ENCODE data around the gene WNT5B. TPM values are rescaled to one million over a fixed set of nuclear protein-coding genes. Genes with fewer than 3 reads are reported as not detected.

WNT5B gene
- total and polyA plus RNA-seq, 2 of the 4 experiments (the other 2 are of a cell fraction): 83.7 to 102 TPM

DNA sequence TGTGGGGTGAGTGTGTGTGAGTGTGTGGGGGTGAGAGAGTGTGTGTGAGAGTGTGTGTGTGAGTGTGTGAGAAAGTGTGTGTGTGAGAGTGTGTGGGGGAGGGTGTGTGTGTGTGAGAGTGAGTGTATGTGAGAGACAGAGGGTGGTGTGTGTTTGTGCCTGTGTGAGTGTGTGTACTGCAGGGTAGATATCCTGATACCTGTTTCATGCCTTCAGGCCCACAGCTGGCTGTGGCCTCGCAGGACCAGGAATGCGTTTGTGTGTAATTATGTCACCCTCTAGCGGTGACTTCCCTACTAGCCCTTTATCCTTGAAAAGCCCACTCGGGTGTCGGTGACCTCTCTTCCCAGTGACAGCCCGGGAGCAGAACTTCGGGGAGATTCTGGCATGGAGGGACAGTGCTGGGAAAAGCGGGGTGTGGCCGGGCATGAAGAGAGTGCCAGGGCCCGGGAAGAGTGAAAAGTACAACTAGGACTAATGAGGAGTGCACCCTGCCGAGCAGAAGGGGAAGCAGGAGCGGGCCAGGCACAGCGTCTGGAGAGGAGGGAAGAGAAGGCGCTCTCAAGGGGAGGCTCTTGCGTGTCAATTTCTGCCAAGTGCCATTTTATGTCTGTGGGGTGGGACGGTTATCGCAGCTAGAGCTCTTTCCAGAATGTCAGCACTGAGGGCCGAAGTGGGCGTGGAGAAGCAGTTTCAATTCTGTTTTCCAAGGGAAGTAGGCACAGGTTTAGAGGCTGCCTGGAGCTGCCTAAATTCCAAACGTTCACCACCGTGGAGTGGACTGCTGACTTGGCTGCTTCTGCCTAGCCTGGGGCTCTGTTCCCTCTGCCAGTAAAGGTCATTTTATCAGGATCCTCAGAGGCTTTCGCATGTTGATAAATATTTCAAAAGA is 23.7 kb upstream of the WNT5B start:
- Histone ChIP-seq H2AFZ (replicated peaks; ENCODE audit: low read length, poor library complexity) (peak overlapping the region; percentile 72), H3K4ac (ENCODE audit: low read depth, low read length) (peak overlapping the region; percentile 62), H3K23ac (ENCODE audit: low read depth, low read length) (peak overlapping the region; percentile 75), H3K56ac (ENCODE audit: extremely low read depth, insufficient read depth, low read length) (no peak overlapping the region), H3K18ac (ENCODE audit: low read depth, low read length) (peak overlapping the region; percentile 14), H2BK15ac (ENCODE audit: low read depth, low read length) (peak overlapping the region; percentile 3; the same call in 1 of the 3 replicates), H4K8ac (ENCODE audit: low read depth in 2 of 2, low read length in 2 of 2) (peak overlapping the region in 1 of 2 experiments; percentile 73; a peak in 2 of 4 replicates), H4K91ac (ENCODE audit: insufficient read depth, low read depth, low read length) (peak overlapping the region; percentile 23), H3K9me1 (ENCODE audit: insufficient read depth, low read length) (peaks cover 10% of the 10 kb centered on the region), H2AK9ac (replicated peaks; ENCODE audit: low read depth, low read length, poor library complexity) (peak overlapping the region; percentile 25), H3K4me3 (ENCODE audit: insufficient read depth, low read depth, low read length) (peak overlapping the region; percentile 34), H2AK5ac (ENCODE audit: low read depth, low read length) (peak overlapping the region; percentile 98; the same call in 1 of the 2 replicates), H3K4me1 (ENCODE audit: control insufficient read depth, insufficient read depth, low read length) (peaks cover 4% of the 10 kb centered on the region), H3K27ac (ENCODE audit: insufficient read depth, low read length) (peak overlapping the region; percentile 47), H2BK120ac (ENCODE audit: low read depth, low read length) (peak overlapping the region; percentile 70), H3K14ac (replicated peaks; ENCODE audit: low read depth, low read length) (peak overlapping the region; percentile 67), H3K9me3 (ENCODE audit: control insufficient read depth, insufficient read depth, low read length) (no peaks in the 10 kb centered on the region), H4K5ac (ENCODE audit: low read depth, low read length) (0 out of 2 replicates have a peak overlapping the region, but pooled peaks have one; percentile 38), H3K4me2 (ENCODE audit: low read depth, low read length) (peak overlapping the region; percentile 73), H4K20me1 (ENCODE audit: insufficient read depth, low read length) (peaks cover 36% of the 10 kb centered on the region), H3K27me3 (ENCODE audit: control insufficient read depth, insufficient read depth, low read length) (no peaks in the 10 kb centered on the region), H2BK5ac (ENCODE audit: low read depth, low read length, poor library complexity, severe bottlenecking) (peak overlapping the region; percentile 68), H3K36me3 (ENCODE audit: control insufficient read depth, insufficient read depth, low read length) (no peaks in the 10 kb centered on the region), H3K79me1 (ENCODE audit: low read depth in 1 of 2, low read length in 2 of 2) (peaks cover 16 to 90% of the 10 kb centered on the region in 2 experiments), H3K9ac (ENCODE audit: low read depth, low read length) (peak overlapping the region; percentile 29), H2BK20ac (ENCODE audit: low read depth, low read length) (peak overlapping the region; percentile 46)
- CTCF ChIA-PET: interaction anchor here (0.5 to 1.8 kb wide), 5 partner anchors 18 to 877 kb away, joined by 3 to 4 read pairs (median 4); no protein-coding TSS in a partner anchor
- in situ Hi-C loops (cut with MboI; ENCODE audit: low sequenced_read_pairs): no loop called here
- 0% methylated on average over 10 of the region's 22 CpGs; no CpG with 5 or more reads in 1 of the 2 experiments for WGBS, 2 experiments (ENCODE audit: extremely low coverage in 2 of 2, insufficient read length in 1 of 2)
- intact Hi-C loops (cut with micrococcal nuclease): no loop called here
- peak; percentile 81 for ATAC-seq (ENCODE audit: low read depth)
- TF ChIP-seq MAZ (IDR thresholded peaks at IDR 0.05; ENCODE audit: borderline replicate concordance, low read depth, low read length) (peak; percentile 12; the same call in 1 of the 2 replicates), MAFK (IDR thresholded peaks at IDR 0.05; ENCODE audit: low read depth, low read length) (peak; percentile 25; the same call in 1 of the 2 replicates), NFE2L2 (IDR thresholded peaks at IDR 0.05; ENCODE audit: low read depth, low read length) (no peak), RAD21 (IDR thresholded peaks at IDR 0.05; ENCODE audit: low read length) (peak; percentile 84), POLR2A (IDR thresholded peaks at IDR 0.05; ENCODE audit: low read depth, low read length) (no peak), SMC3 (IDR thresholded peaks at IDR 0.05; ENCODE audit: low read depth, low read length) (peak; percentile 50), RFX5 (IDR thresholded peaks at IDR 0.05; ENCODE audit: low read depth, low read length) (no peak), RCOR1 (IDR thresholded peaks at IDR 0.05; ENCODE audit: insufficient replicate concordance, low read length) (no peak), CHD1 (IDR thresholded peaks at IDR 0.05; ENCODE audit: low read depth, low read length) (no peak)
- TF ChIP-seq, protein P1, sequence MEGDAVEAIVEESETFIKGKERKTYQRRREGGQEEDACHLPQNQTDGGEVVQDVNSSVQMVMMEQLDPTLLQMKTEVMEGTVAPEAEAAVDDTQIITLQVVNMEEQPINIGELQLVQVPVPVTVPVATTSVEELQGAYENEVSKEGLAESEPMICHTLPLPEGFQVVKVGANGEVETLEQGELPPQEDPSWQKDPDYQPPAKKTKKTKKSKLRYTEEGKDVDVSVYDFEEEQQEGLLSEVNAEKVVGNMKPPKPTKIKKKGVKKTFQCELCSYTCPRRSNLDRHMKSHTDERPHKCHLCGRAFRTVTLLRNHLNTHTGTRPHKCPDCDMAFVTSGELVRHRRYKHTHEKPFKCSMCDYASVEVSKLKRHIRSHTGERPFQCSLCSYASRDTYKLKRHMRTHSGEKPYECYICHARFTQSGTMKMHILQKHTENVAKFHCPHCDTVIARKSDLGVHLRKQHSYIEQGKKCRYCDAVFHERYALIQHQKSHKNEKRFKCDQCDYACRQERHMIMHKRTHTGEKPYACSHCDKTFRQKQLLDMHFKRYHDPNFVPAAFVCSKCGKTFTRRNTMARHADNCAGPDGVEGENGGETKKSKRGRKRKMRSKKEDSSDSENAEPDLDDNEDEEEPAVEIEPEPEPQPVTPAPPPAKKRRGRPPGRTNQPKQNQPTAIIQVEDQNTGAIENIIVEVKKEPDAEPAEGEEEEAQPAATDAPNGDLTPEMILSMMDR (conservative IDR thresholded peaks at IDR 0.05; ENCODE audit: low read depth, low read length): peak; percentile 77
- TF ChIP-seq, protein P2, sequence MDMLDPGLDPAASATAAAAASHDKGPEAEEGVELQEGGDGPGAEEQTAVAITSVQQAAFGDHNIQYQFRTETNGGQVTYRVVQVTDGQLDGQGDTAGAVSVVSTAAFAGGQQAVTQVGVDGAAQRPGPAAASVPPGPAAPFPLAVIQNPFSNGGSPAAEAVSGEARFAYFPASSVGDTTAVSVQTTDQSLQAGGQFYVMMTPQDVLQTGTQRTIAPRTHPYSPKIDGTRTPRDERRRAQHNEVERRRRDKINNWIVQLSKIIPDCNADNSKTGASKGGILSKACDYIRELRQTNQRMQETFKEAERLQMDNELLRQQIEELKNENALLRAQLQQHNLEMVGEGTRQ (IDR thresholded peaks at IDR 0.05; ENCODE audit: low read depth, low read length): no peak
- BruUV-seq (replicated peaks): no TSS peak
- DNase-seq: peak; percentile 86
- dilution Hi-C loops (cut with HindIII; ENCODE audit: low sequenced_read_pairs, unreplicated experiment): no loop called here
- POLR2A ChIA-PET (ENCODE audit: unreplicated experiment): no interaction called here
